ENCODE data around the gene ACBD6. TPM values are rescaled to one million over a fixed set of nuclear protein-coding genes. Genes with fewer than 3 reads are reported as not detected.
"Not testable (repeated sequence)": the region's sequence is repeated elsewhere in the genome, so short reads cannot be mapped to it uniquely, and the experiment has no call there.

The ACBD6 gene
- total RNA-seq, 1 donor from 2014 or later = 43.4 TPM

- Histone ChIP-seq H2AFZ (ENCODE audit: low read depth, low read length) (no peak overlapping the region), H3K9ac (ENCODE audit: low read length) (no peak overlapping the region), H3K4me2 (ENCODE audit: low read length) (no peak overlapping the region), H3K9me3 (ENCODE audit: insufficient read depth, low read depth, low read length) (no peaks in the 10 kb centered on the region), H3K27me3 (ENCODE audit: insufficient read depth, low read length) (no peaks in the 10 kb centered on the region), H3K79me2 (ENCODE audit: insufficient read depth, low read length) (no peaks in the 10 kb centered on the region), H3K4me1 (ENCODE audit: insufficient read depth, low read length) (no peaks in the 10 kb centered on the region), H3K27ac (ENCODE audit: low read depth, low read length) (no peak overlapping the region), H4K20me1 (ENCODE audit: insufficient read depth, low read length) (peaks cover 13% of the 10 kb centered on the region), H3K4me3 (ENCODE audit: insufficient read depth, low read depth, low read length) (no peak overlapping the region), H3K36me3 (ENCODE audit: insufficient read depth, low read length) (no peaks in the 10 kb centered on the region)
- no peak overlapping the region for H3K4me3 Mint-ChIP-seq (ENCODE audit: unreplicated experiment)
- TF ChIP-seq EZH2 (IDR thresholded peaks at IDR 0.05; ENCODE audit: insufficient read depth, low read length) = no peak
- TF ChIP-seq, protein P1, sequence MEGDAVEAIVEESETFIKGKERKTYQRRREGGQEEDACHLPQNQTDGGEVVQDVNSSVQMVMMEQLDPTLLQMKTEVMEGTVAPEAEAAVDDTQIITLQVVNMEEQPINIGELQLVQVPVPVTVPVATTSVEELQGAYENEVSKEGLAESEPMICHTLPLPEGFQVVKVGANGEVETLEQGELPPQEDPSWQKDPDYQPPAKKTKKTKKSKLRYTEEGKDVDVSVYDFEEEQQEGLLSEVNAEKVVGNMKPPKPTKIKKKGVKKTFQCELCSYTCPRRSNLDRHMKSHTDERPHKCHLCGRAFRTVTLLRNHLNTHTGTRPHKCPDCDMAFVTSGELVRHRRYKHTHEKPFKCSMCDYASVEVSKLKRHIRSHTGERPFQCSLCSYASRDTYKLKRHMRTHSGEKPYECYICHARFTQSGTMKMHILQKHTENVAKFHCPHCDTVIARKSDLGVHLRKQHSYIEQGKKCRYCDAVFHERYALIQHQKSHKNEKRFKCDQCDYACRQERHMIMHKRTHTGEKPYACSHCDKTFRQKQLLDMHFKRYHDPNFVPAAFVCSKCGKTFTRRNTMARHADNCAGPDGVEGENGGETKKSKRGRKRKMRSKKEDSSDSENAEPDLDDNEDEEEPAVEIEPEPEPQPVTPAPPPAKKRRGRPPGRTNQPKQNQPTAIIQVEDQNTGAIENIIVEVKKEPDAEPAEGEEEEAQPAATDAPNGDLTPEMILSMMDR (IDR thresholded peaks at IDR 0.05; ENCODE audit: insufficient read depth, low read depth, low read length) = no peak
- H3K9me3 Mint-ChIP-seq (ENCODE audit: unreplicated experiment) = peaks cover 2% of the 10 kb centered on the region
- no peak for DNase-seq (ENCODE audit: low read depth)
- H3K27ac Mint-ChIP-seq (ENCODE audit: unreplicated experiment) = no peak overlapping the region
- H3K27me3 Mint-ChIP-seq (ENCODE audit: low read depth, unreplicated experiment) = no peaks in the 10 kb centered on the region
- H3K36me3 Mint-ChIP-seq (ENCODE audit: low read depth, unreplicated experiment) = peaks cover 13% of the 10 kb centered on the region
- no peak for FAIRE-seq
- no peaks in the 10 kb centered on the region for H3K4me1 Mint-ChIP-seq (ENCODE audit: low read depth, unreplicated experiment)
Measured at GRCh38 chr1:180424848-180425457, 77.4 kb downstream of the ACBD6 start.

- Histone ChIP-seq H3K9me3 (ENCODE audit: insufficient read depth, low read depth, low read length) (no peaks in the 10 kb centered on the region), H3K4me2 (ENCODE audit: low read length) (no peak overlapping the region), H2AFZ (ENCODE audit: low read depth, low read length) (no peak overlapping the region), H3K79me2 (ENCODE audit: insufficient read depth, low read length) (no peaks in the 10 kb centered on the region), H3K4me1 (ENCODE audit: insufficient read depth, low read length) (no peaks in the 10 kb centered on the region), H3K36me3 (ENCODE audit: insufficient read depth, low read length) (no peaks in the 10 kb centered on the region), H3K27me3 (ENCODE audit: insufficient read depth, low read length) (no peaks in the 10 kb centered on the region), H4K20me1 (ENCODE audit: insufficient read depth, low read length) (peaks cover 13% of the 10 kb centered on the region), H3K9ac (ENCODE audit: low read length) (no peak overlapping the region), H3K4me3 (ENCODE audit: insufficient read depth, low read depth, low read length) (no peak overlapping the region), H3K27ac (ENCODE audit: low read depth, low read length) (no peak overlapping the region)
- DNase-seq (ENCODE audit: low read depth) = no peak
- H3K9me3 Mint-ChIP-seq (ENCODE audit: unreplicated experiment) = peaks cover 2% of the 10 kb centered on the region
- TF ChIP-seq EZH2 (IDR thresholded peaks at IDR 0.05; ENCODE audit: insufficient read depth, low read length) = no peak
- TF ChIP-seq, protein P1 (IDR thresholded peaks at IDR 0.05; ENCODE audit: insufficient read depth, low read depth, low read length) = no peak
- FAIRE-seq = peak; percentile 13
- H3K4me3 Mint-ChIP-seq (ENCODE audit: unreplicated experiment) = no peak overlapping the region
- H3K36me3 Mint-ChIP-seq (ENCODE audit: low read depth, unreplicated experiment) = peaks cover 13% of the 10 kb centered on the region
- no peaks in the 10 kb centered on the region for H3K4me1 Mint-ChIP-seq (ENCODE audit: low read depth, unreplicated experiment)
- no peak overlapping the region for H3K27ac Mint-ChIP-seq (ENCODE audit: unreplicated experiment)
- no peaks in the 10 kb centered on the region for H3K27me3 Mint-ChIP-seq (ENCODE audit: low read depth, unreplicated experiment)
Measured at GRCh38 chr1:180421614-180422013, 80.8 kb downstream of the ACBD6 start.

DNA sequence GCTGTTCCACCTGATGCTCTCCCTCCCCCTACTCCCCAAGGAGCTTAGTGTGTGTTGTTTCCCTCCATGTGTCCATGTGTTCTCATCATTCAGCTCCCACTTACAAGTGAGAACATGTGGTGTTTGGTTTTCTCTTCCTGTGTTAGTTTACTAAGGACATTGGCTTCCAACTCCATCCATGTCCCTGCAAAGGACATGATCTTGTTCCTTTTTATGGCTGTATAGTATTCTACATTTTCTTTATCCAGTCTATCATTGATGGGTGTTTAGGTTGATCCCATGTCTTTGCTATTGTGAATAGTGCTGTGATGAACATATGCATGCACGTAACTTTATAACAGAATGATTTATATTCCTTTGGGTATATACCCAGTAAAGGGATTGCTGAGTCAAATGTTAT is 81.2 kb downstream of the ACBD6 start:
- not testable (repeated sequence) for H3K27ac ChIP-seq (ENCODE audit: low read depth, low read length); H3K27me3 Mint-ChIP-seq (ENCODE audit: low read depth, unreplicated experiment); H3K79me2 ChIP-seq (ENCODE audit: insufficient read depth, low read length); H3K4me3 Mint-ChIP-seq (ENCODE audit: unreplicated experiment); H3K27me3 ChIP-seq (ENCODE audit: insufficient read depth, low read length); H3K9me3 Mint-ChIP-seq (ENCODE audit: unreplicated experiment); H3K9ac ChIP-seq (ENCODE audit: low read length); H3K4me3 ChIP-seq (ENCODE audit: insufficient read depth, low read depth, low read length); H3K27ac Mint-ChIP-seq (ENCODE audit: unreplicated experiment); DNase-seq (ENCODE audit: low read depth); H2AFZ ChIP-seq (ENCODE audit: low read depth, low read length); H3K4me2 ChIP-seq (ENCODE audit: low read length); H3K4me1 ChIP-seq (ENCODE audit: insufficient read depth, low read length); FAIRE-seq; H3K36me3 ChIP-seq (ENCODE audit: insufficient read depth, low read length); H3K4me1 Mint-ChIP-seq (ENCODE audit: low read depth, unreplicated experiment); H3K9me3 ChIP-seq (ENCODE audit: insufficient read depth, low read depth, low read length)
- H3K36me3 Mint-ChIP-seq (ENCODE audit: low read depth, unreplicated experiment) = peaks cover 13% of the 10 kb centered on the region
- peaks cover 13% of the 10 kb centered on the region for H4K20me1 ChIP-seq (ENCODE audit: insufficient read depth, low read length)

Data from astrocyte (in vitro differentiated cells and primary cell).